ENCODE results near the gene GIGYF2. TPM values are rescaled to one million over a fixed set of nuclear protein-coding genes. Genes with fewer than 3 reads are reported as not detected.

Gene GIGYF2
- polyA plus RNA-seq, 1 donor from 2014 or later, result 52.6 TPM

DNA sequence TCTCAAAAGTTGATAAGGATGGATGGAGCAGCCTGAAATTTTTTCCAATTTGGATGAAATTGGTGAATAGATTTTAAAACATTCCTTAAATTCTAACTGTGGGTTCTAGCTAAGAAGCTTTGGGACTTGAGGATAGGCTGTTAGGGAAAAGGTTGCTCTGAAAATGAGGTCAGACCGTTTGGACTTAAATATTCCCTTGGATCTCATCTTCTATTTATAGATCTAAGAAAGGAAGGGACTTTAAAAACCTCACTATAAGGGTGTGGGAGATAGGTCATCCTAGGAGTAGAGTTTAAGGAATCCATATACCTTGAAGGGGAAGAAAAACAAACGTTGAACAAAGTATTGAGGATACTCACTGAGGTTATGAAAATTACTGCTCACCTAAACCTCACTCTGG lies 155.5 kb downstream of the GIGYF2 start:
- H3K27me3 ChIP-seq (ENCODE audit: insufficient read depth, low read depth, low read length), result no peaks in the 10 kb centered on the region
- no peaks in the 10 kb centered on the region for H3K36me3 ChIP-seq (ENCODE audit: insufficient read depth, low read length)

GRCh38 chr2:232854082-232854481 lies 157.0 kb downstream of the GIGYF2 start:
- H3K9me2 ChIP-seq (ENCODE audit: insufficient read depth, low read length), result no peaks in the 10 kb centered on the region
- TF ChIP-seq CTCF (IDR thresholded peaks at IDR 0.05; ENCODE audit: poor library complexity, severe bottlenecking), result no peak
- no peak for TF ChIP-seq EZH2 (IDR thresholded peaks at IDR 0.05; ENCODE audit: borderline replicate concordance, insufficient read depth, low read length, poor library complexity, severe bottlenecking)
- TF ChIP-seq TAF1 (IDR thresholded peaks at IDR 0.05; ENCODE audit: low read depth), result no peak
- no peak for TF ChIP-seq RAD21 (conservative IDR thresholded peaks at IDR 0.05)
- no peak for TF ChIP-seq SMC3 (conservative IDR thresholded peaks at IDR 0.05; ENCODE audit: poor library complexity)
- no peak for TF ChIP-seq POLR2AphosphoS5 (IDR thresholded peaks at IDR 0.05)
- no peak for TF ChIP-seq MXI1 (conservative IDR thresholded peaks at IDR 0.05; ENCODE audit: poor library complexity, severe bottlenecking)
- no peak for TF ChIP-seq EP300 (conservative IDR thresholded peaks at IDR 0.05; ENCODE audit: poor library complexity, severe bottlenecking)
- TF ChIP-seq, protein P1, sequence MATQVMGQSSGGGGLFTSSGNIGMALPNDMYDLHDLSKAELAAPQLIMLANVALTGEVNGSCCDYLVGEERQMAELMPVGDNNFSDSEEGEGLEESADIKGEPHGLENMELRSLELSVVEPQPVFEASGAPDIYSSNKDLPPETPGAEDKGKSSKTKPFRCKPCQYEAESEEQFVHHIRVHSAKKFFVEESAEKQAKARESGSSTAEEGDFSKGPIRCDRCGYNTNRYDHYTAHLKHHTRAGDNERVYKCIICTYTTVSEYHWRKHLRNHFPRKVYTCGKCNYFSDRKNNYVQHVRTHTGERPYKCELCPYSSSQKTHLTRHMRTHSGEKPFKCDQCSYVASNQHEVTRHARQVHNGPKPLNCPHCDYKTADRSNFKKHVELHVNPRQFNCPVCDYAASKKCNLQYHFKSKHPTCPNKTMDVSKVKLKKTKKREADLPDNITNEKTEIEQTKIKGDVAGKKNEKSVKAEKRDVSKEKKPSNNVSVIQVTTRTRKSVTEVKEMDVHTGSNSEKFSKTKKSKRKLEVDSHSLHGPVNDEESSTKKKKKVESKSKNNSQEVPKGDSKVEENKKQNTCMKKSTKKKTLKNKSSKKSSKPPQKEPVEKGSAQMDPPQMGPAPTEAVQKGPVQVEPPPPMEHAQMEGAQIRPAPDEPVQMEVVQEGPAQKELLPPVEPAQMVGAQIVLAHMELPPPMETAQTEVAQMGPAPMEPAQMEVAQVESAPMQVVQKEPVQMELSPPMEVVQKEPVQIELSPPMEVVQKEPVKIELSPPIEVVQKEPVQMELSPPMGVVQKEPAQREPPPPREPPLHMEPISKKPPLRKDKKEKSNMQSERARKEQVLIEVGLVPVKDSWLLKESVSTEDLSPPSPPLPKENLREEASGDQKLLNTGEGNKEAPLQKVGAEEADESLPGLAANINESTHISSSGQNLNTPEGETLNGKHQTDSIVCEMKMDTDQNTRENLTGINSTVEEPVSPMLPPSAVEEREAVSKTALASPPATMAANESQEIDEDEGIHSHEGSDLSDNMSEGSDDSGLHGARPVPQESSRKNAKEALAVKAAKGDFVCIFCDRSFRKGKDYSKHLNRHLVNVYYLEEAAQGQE (IDR thresholded peaks at IDR 0.05; ENCODE audit: borderline replicate concordance), result no peak
- H3K4me2 ChIP-seq (ENCODE audit: low read length), result no peak overlapping the region
- H2AFZ ChIP-seq (ENCODE audit: low read depth, low read length), result no peak overlapping the region
- H3K9ac ChIP-seq (ENCODE audit: low read length), result no peak overlapping the region
- H4K20me1 ChIP-seq (ENCODE audit: insufficient read depth), result no peaks in the 10 kb centered on the region
- H3K36me3 ChIP-seq (ENCODE audit: insufficient read depth, low read length), result peaks cover 4% of the 10 kb centered on the region
- H3K27me3 ChIP-seq (ENCODE audit: insufficient read depth, low read depth, low read length), result no peaks in the 10 kb centered on the region
- H3K79me2 ChIP-seq (replicated peaks; ENCODE audit: insufficient read depth, low read length), result no peaks in the 10 kb centered on the region
- H3K9me3 ChIP-seq (ENCODE audit: low read length), result no peaks in the 10 kb centered on the region
- no peak overlapping the region for H3K4me3 ChIP-seq (ENCODE audit: low read length)
- H3K27ac ChIP-seq (ENCODE audit: low read length), result no peak overlapping the region
- H3F3A ChIP-seq (ENCODE audit: insufficient read depth, low read length, poor library complexity, severe bottlenecking), result no peaks in the 10 kb centered on the region

More for the DNA sequence above, 155.5 kb downstream of the GIGYF2 start:
- Histone ChIP-seq H2AFZ (ENCODE audit: low read depth, low read length) (no peak overlapping the region), H3K4me3 (ENCODE audit: low read length) (no peak overlapping the region), H4K20me1 (ENCODE audit: insufficient read depth) (no peaks in the 10 kb centered on the region), H3K4me2 (ENCODE audit: low read length) (no peak overlapping the region), H3K9me2 (ENCODE audit: insufficient read depth, low read length) (no peaks in the 10 kb centered on the region), H3K27ac (ENCODE audit: low read length) (no peak overlapping the region), H3K79me2 (replicated peaks; ENCODE audit: insufficient read depth, low read length) (no peaks in the 10 kb centered on the region), H3F3A (ENCODE audit: insufficient read depth, low read length, poor library complexity, severe bottlenecking) (no peaks in the 10 kb centered on the region), H3K9me3 (ENCODE audit: low read length) (no peaks in the 10 kb centered on the region), H3K9ac (ENCODE audit: low read length) (no peak overlapping the region)
- TF ChIP-seq SMC3 (conservative IDR thresholded peaks at IDR 0.05; ENCODE audit: poor library complexity), result no peak
- TF ChIP-seq CTCF (IDR thresholded peaks at IDR 0.05; ENCODE audit: poor library complexity, severe bottlenecking), result no peak
- TF ChIP-seq POLR2AphosphoS5 (IDR thresholded peaks at IDR 0.05), result no peak
- TF ChIP-seq MXI1 (conservative IDR thresholded peaks at IDR 0.05; ENCODE audit: poor library complexity, severe bottlenecking), result no peak
- TF ChIP-seq EZH2 (IDR thresholded peaks at IDR 0.05; ENCODE audit: borderline replicate concordance, insufficient read depth, low read length, poor library complexity, severe bottlenecking), result no peak
- TF ChIP-seq, protein P1 (IDR thresholded peaks at IDR 0.05; ENCODE audit: borderline replicate concordance), result no peak
- no peak for TF ChIP-seq RAD21 (conservative IDR thresholded peaks at IDR 0.05)
- no peak for TF ChIP-seq EP300 (conservative IDR thresholded peaks at IDR 0.05; ENCODE audit: poor library complexity, severe bottlenecking)
- no peak for TF ChIP-seq TAF1 (IDR thresholded peaks at IDR 0.05; ENCODE audit: low read depth)

Measured in neural cell (in vitro differentiated cells).